Left forelimb (tissue), 1 donor: ENCODE data around the gene PTPRD.

Experiments used
- DNase-seq: peaks from one replicate; pipeline ENCODE4 v3.0.0-alpha.2; 2018; ENCODE audit warnings: low spot score

Gene PTPRD

DNA sequence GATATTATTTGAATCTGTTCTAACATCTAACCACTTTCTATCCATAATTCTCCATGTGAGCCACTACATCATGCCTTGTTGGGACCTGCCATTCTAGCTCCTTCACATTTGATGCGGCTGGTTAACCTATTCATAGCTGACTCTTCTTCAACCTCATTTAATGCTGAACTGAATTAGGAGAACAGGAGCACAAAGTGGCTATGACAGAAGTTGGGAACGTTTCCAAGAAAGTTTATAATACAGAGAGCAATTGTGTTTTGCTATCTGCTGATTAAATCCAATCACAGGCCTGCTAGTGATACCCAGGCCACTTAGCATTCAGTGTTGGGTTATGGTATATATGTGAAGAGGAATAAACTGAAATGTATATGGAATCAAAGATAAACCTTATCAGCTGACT lies 440.3 kb downstream of the PTPRD start:
- no peak for DNase-seq

DNA sequence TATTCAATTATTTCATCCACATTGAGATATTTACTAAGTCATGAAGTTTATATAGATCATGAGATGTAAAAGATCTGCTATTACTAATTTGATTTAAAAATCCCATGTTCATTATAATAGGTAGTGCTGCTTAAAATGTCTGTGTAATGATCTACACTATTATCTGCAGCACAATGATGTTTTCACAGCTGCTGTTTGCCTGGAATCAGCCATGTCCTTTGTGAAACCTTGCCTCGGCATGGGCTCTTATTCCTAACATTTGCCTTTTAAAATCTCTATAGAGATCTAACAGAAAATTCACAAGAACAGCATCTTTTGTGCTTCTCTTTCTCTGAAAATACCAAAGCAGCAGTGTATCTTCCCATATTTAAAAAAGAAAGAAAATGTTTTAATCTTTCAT lies 444.6 kb downstream of the PTPRD start:
- no peak for DNase-seq

DNA sequence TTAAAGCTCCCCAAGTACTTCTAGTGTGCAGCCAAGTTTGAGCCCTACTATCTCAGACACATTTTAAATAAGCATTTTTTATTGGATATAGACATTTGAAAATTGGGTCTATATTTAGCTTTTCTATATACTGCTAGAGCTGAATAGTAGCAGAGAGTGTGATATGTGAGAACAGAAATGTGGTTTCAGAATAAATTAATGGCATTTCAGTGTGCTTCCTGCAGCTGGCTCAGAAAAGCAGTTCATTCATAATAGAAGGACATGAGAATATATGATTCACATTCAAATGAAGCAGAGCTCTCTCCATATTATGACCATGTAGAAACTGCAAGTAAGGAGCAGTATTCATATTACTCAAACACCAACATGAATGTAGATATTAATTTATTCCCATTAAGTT lies 464.0 kb downstream of the PTPRD start:
- DNase-seq: no peak

DNA sequence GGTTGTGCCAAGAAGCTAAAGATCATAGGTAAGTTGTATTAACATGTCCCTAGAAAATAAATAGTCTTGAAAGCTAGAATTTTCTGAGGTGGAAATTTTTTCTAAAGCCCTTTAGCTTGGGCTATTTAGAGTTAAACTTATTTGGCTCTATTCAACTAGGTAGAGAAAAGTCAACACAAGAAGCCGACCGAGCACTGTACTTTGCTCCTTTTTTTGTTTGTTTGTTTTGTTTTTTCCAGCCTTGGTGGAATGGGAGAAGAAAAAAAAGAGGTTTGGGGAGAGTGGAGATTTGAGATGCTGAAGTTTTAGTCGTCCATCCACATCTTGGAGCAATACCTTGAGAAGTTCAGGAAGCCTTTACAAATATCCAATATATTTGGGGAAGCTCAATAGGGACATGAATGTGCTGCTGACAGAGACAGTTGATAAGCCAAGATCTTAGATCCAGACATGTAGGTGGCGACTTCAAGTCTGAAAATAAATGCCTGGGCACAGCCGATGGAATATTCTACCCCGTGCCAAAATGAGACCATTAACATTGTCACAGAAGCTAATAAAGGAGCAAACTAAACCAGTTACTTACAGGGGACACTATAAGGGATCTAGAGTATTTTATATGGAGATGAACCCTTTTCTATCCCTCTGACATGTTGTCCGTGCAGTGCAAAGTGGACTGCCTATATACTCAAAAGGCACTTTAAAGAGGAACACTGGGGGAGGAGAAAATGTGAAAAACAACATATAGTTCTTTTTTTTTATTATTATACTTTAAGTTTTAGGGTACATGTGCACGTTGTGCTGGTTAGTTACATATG lies 466.1 kb downstream of the PTPRD start:
- DNase-seq: no peak

DNA sequence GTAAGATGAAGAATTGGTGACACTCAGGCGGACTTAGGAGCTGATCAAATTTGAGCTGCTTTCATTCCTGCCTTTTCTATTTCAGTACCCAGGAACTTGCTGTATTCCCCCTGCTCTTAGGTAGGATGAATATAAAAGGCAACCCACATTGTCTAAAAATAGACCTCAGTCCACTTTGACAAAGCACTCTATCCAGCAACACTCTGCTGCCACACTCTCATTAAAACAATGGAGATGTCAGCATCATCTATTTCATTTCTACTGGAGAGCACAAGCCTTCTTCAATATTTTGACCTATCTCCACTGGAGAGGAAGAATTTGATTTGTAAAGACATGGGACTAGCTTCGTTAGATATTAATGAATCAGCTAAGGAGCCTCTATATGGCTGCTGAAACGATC lies 468.4 kb downstream of the PTPRD start:
- no peak for DNase-seq

DNA sequence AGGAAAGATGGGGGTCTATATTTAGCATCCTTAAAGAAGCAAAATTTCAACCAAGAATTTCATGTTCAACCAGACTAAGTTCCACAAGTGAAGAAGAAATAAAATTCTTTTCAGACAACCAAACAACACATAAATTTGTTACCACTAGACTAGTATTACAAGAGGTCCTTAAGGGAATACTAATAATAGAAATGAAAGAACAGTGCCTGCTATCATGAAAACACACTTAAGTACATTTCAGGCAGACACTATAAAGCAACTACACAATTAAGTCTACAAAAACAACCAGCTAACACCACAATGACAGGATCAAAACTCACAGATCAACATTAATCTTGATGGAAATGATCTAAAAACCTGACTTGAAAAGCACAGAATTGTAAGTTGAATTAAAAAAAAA lies 477.2 kb downstream of the PTPRD start:
- no peak for DNase-seq

DNA sequence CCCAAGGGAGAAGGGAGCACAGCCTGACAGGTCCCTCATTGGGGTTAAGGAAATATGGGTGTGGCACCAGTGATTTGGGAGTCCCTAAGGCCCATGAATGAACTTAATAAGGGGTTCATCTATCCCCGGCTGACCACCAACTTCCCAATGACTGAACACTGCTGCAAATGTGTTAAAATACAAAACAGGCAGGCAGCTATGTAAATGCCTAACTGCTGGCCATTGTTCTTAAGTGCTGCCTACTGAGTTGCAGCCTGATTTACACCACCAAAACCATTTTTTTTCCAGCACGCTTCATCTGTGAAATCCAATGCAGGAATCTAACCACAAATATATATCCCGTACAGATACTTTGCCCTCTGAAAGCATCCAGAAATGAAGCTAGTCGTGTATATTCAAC lies 478.5 kb downstream of the PTPRD start:
- no peak for DNase-seq

DNA sequence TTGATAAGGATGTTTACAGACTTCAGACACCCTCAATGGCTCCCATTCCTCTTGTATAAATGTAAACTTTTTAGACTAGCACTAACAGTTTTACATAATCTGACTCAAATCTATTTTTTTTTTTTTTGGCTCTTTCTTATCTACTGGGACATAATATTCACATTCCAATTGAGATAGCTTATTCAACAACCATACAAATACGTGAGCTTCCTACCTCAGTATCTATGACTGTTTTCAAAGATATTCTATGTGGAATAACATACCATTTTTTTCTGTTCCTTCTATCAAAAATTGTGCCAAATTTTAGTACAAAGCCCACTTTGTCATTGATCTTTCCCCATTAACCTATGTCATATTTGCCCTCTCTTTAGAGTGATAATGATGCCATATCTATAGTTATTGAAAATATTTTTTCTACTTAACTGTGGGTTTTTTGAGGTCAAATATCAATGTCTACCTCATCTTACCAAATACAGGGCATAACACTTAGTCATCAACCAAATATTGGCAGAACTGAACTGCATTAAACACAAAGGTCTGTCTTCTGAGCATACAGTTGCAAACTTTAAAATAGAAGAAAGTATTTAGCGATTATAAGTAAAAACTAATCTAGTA lies 482.6 kb downstream of the PTPRD start:
- DNase-seq: no peak

DNA sequence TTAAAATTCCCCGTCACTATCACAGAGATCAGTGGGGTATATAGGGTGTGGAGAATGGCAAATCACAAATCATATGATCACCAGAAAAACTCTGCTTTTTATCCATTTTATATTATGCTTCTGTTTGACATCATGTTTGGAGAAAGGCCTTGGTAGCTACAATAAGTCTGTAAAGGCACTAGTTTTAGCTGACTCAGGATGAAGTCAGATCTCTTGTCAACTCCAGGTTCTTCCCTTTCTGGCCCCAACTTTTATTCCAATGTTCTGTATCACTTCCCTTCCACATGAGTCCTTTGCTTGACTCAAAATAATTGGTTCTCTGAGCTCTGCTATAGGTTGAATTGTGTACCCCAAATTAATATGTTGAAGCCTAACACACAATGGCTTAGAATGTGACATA lies 484.9 kb downstream of the PTPRD start:
- no peak for DNase-seq

DNA sequence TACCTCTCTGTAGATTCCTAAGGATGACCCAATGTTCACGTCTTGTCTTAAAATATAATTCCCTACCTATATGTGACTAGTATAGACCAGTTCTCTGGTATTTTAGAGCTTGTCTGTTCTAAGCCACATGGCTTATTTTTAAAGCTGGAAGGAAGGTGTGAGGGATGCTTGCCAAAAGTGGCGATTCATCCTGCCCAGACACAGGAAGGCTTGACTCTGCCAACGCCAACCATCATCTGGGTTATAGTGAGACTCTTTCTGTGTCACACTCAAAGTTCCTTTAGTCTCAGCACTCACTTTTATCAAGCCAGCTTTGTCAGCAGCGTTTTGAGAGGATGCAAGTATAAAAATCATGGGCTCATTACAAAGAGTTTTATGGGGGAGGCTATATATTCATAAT lies 500.0 kb downstream of the PTPRD start:
- no peak for DNase-seq

DNA sequence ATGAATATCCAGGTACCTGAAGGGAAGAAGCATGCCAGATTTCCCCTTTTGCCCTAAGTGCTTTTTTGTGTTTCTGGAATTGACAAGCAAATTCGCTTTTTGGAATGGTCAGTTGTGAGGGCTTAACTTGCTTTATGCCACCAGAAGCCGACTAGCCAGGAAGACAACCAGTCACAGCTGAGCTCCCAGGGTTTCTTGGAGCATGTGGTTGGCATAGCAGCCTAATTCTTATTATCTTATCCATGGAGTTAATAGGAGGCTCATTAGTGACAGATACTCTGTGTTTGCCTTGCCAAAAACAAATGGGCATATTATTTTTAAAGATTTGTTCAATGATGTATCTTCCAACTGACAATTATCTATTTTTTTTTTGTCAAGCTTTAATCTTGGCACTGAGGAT lies 500.7 kb downstream of the PTPRD start:
- DNase-seq: no peak

DNA sequence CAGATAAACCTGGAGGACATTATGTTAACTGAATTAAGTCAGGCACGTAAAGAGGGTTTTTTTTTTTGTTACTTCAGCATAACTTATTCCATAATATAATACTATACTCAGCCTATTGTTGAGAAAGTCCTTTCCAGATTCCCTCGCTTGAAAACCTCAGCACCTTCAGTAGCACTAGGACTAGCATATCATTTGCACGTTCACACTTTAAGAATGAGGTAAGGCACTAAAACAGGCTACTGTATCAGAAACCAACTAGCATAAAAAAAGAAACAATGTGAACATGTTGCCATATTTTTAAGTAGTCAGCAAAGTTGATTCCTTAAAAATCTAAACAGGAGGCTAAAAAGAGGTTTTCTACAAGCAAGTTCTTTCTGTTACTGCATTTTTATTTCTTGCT lies 504.0 kb downstream of the PTPRD start:
- no peak for DNase-seq

DNA sequence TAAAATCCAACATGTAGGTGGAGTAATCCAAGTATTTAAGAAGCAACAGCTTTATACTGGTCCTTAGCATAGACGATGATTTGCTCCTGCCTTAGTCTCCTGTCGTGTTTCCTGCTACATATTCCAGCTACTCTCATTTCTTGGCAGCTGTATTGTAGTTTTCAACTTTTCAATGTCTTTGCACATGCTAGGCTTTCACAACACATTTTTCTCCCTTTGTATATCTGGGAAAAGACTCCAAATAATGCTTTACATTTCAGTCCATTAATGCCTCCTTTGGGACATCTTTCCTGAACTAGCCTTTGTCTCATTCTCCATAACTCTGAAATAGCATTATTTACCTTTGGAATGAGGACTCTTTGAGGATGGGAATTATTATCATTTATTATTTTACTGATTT lies 508.0 kb downstream of the PTPRD start:
- DNase-seq: no peak

DNA sequence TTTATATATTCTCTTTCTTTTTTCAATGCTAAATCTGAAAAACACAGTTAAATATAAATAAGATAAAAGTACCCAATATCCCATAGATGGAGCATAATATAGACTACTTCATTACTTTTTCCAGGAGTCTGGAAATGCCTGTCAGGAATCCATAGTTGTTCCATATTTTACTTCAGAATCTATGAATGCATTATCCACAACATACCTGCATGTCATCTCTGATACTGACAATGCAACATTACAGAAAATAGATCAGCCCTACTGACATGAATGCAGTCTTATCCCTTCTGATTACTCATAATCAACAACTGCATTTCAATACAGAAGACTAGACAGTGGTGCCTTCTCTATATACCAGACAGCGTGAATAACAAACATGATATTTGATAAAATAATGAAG lies 517.6 kb downstream of the PTPRD start:
- DNase-seq: no peak

DNA sequence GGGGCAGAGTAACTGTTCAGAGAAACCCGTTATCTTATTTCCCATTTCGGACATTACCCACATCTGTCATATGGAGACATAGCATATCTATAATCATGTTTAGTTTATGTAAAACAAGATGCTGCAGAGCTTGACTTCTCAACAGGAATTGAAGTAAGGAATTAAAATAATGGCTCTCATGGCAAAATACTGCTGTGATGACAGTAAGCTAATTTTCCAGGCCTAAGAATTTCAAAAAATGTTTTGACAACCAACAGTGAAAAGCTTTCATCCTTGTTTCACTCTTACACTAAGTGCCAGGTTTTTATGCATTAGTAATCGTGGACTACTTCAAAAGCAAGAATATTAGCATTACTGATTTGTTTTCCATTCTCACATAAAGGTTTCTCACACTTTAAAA lies 518.2 kb downstream of the PTPRD start:
- no peak for DNase-seq

DNA sequence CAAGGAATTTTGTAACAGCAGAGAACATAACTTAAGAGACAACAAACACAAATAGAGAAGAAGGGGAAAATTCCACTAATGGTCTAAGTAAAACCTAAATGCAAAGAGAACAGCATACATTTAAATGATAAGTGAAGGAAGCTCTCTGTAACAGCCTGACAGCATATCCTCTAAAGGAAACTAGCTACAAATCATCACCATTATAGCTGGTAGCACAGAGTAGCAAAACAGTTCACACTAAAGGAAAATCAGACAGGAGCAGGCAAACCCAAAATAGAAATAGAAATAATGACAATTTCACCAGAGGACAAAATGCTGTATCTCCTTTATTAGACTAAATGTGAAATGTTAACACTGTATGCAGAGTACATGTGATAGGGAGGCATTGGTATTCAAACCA lies 532.8 kb downstream of the PTPRD start:
- no peak for DNase-seq

DNA sequence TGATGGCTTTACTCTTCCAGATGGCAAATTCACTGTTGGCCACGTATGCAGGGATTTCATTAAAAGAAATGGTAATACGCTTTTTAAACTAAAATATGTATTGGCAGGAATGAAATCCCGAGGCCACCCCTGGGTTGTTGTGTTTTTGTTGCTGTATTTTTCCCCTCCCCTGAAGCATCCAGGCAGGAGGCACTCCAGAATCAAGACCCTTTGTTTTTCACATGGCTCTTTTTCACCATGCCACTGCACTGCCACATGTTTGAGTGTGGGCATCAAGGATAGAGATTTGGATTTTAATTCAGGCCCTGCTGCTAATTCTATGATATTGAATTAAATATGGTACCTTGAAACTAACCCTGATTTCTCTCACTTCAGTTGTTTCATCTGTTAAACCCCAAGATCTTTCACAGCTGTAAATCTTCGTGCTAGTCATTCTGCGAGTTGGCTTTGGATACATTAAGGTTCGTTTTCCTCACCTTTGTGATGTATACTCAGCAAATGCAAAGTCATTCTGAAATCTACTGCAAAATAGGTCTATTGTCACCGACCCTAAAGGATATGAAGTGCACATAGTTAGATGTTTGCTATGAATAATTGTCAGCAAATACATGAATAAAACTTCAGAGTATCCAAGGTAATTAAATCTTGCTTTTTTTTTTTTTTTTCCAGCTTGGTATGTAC lies 533.4 kb downstream of the PTPRD start:
- DNase-seq: no peak

DNA sequence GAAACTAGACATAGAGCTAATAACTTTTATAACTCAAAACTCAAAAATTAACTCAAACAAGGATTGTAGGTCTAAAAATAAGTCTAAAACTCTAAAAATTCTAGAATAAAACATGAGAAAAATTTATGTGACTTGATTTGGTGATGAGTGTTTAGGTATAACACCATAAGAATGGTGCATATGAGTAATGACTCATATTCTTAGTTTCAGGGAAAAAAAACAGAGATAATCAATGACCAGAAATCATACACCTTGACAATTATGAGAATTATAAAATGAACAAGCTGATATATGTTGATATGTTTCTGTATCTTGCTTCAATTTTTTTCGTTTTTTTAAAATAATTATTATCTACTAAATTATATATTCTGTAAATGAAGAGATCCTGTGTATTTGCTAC lies 541.2 kb downstream of the PTPRD start:
- DNase-seq: no peak

DNA sequence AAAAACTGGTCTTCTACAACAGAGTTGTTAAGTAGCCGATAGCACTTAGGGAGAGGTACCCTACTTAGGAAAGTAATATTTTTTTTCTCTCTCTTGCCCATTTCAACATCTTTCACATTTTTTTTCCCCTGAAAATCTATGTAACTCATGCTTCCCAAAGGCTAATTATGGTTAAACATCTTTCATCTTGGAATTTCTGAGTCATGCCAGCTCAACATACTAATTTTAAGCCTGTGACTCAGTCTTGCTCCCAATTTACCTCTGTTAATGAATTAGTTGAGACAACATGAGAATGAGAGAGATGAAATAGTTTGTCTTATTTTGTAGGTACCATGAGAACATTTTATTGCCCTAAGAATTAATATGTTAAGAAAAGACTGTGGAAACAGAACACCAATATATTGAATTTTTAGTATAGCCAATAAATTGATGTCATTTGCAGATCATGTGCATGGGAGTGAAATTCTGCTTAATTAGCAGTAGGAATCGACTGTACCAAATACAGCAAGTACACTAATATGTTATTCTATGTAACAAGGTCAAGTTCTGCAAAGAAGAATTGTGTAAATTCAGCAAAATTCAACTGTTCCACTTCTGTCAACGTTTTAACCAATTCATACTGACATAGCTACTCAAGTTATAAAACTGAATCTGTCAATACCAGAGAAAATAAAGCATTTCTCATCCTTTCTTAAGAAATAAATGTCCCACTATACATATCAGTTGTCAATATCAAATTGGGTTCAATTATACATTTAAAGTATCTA lies 550.0 kb downstream of the PTPRD start:
- DNase-seq: no peak

DNA sequence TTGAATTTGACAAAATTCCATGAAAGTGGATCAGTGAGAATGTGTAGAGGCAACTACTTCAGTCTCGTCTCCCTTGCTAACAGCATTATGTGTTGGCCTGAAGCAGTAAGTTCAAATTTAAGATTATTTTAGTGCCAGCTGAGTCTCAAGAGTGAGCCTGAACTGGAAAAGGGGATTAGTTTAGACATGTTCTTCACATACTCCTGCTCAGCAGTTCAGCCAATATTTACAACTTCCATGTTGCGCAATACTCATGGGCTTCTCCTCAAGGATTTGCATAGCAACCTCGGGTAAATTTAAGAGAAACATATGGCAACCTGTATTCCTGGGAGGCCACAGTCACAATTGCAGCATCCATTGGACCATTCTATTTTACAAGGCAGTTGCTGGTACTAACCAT lies 553.8 kb downstream of the PTPRD start:
- DNase-seq: no peak

DNA sequence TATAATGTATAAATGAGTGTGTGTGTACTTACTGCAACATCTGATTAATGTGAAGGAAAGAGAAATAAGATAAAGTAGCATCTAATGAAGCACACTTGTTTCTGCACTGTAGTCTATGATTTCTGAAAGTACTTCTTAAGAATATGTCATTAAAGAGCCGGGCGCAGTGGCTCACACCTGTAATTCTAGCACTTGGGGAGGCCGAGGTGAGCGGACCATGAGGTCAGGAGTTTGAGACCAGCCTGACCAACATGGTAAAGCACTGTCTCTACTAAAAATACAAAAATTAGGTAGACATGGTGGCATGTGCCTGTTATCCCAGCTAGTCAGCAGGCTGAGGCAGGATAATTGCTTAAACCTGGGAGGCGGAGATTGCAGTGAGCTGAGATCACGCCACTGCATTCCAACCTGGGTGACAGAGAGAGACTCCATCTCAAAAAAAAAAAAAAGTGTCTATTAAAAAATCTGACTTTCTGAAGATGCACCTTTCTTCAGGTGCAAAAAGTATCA lies 556.9 kb downstream of the PTPRD start:
- DNase-seq: no peak

DNA sequence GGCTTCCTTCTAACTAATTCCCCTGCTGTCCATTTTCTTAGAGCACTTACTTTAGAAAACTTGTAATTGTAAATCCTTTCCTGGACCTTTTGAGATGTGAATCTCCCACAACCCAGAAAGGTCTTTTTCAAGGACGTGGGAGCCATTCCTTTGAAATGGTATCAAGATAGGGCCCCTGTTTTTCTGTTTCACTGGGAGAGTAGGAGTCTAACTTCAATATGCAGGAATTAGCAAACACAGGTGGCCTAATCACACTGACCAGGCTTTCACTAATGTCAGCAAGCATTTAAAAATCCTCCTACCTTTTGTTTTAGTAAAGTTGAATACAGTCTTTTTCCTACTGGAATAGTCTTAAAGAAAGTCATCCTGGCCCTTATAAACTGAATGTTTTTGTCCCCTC lies 558.3 kb downstream of the PTPRD start:
- no peak for DNase-seq

DNA sequence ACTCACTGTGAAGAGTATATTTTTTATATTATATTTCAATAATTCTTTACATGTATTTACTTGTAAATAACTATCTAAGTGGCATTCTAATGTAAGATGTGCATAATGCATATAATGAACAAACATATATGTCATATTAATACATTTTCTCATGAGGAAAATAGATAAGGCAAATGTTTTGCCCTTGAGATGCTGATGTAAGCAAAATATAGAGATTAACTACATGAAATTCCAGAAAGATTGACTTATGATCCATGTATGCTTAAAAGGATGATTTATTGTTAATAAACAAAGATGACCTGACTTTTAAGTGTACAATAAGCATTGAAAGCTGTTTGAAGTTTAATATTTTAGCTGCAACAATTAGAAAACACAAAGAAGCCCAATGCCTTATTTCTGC lies 559.9 kb downstream of the PTPRD start:
- DNase-seq: no peak
